Neural cell (in vitro differentiated cells): ENCODE data around the gene ZFP64. TPM values are rescaled to one million over a fixed set of nuclear protein-coding genes. Genes with fewer than 3 reads are reported as not detected.

Source experiments
- H2AFZ ChIP-seq: fragments of 200-600, 300-800 bp; sonication (generic), shearing (Covaris generic); 2 replicates; pipeline ENCODE4 v1.6.0; 2014; ENCODE audit warnings: low read depth, mild to moderate bottlenecking, antibody characterized with exemption, low read length, moderate library complexity
- H3F3A ChIP-seq: fragments of 200-600 bp; shearing (Covaris generic); 2 replicates; pipeline ENCODE4 v1.6.1; 2016; ENCODE audit warnings: mild to moderate bottlenecking, moderate library complexity, mixed read lengths, antibody characterized with exemption, low read length; ENCODE audit not compliant: insufficient read depth, poor library complexity, severe bottlenecking
- H3K27ac ChIP-seq: fragments of 200-600, 300-800 bp; sonication (generic), shearing (Covaris generic); 2 replicates; pipeline ENCODE4 v1.5.1; 2014; ENCODE audit warnings: mild to moderate bottlenecking, low read length, moderate library complexity
- H3K27me3 ChIP-seq: fragments of 300-800, 200-600 bp; sonication (generic), shearing (Covaris generic); 2 replicates; pipeline ENCODE4 v1.6.0; 2014; ENCODE audit warnings: mild to moderate bottlenecking, low read depth, low read length, moderate library complexity; ENCODE audit not compliant: insufficient read depth
- H3K36me3 ChIP-seq: fragments of 300-800, 200-600 bp; sonication (generic), shearing (Covaris generic); 2 replicates; pipeline ENCODE4 v1.5.1; 2014; ENCODE audit warnings: mild to moderate bottlenecking, antibody characterized with exemption, low read length, moderate library complexity; ENCODE audit not compliant: insufficient read depth
- H3K4me2 ChIP-seq: fragments of 300-800, 200-600 bp; sonication (generic), shearing (Covaris generic); 2 replicates; pipeline ENCODE4 v1.6.0; 2014; ENCODE audit warnings: mild to moderate bottlenecking, low read length
- H3K4me3 ChIP-seq: fragments of 300-800, 200-600 bp; sonication (generic), shearing (Covaris generic); 2 replicates; pipeline ENCODE4 v1.5.1; 2014; ENCODE audit warnings: mild to moderate bottlenecking, low read length, moderate library complexity
- H3K79me2 ChIP-seq: fragments of 200-600 bp; shearing (Covaris generic); replicated peaks from 2 replicates; pipeline ENCODE4 v1.6.0; 2014; ENCODE audit warnings: mild to moderate bottlenecking, low read length, moderate library complexity; ENCODE audit not compliant: insufficient read depth
- H3K9ac ChIP-seq: fragments of 300-800, 200-600 bp; sonication (generic), shearing (Covaris generic); 2 replicates; pipeline ENCODE4 v1.6.1; 2016; ENCODE audit warnings: mild to moderate bottlenecking, low read length, mixed read lengths
- H3K9me2 ChIP-seq: fragments of 200-600 bp; shearing (Covaris generic); 2 replicates; pipeline ENCODE4 v1.6.1; 2016; ENCODE audit warnings: mild to moderate bottlenecking, low read length, mixed read lengths; ENCODE audit not compliant: insufficient read depth
- H3K9me3 ChIP-seq: fragments of 200-600, 300-800 bp; sonication (generic), shearing (Covaris generic); 2 replicates; pipeline ENCODE4 v1.6.1; 2016; ENCODE audit warnings: mild to moderate bottlenecking, mixed run types, low read length, moderate library complexity, mixed read lengths
- H4K20me1 ChIP-seq: fragments of 200-600 bp; shearing (Covaris generic); 2 replicates; pipeline ENCODE4 v1.6.1; 2016; ENCODE audit warnings: mild to moderate bottlenecking, mixed run types; ENCODE audit not compliant: insufficient read depth
- EP300 ChIP-seq: fragments of 450-650 bp; conservative IDR thresholded peaks from 2 replicates; pipeline ENCODE4 v1.6.1; 2014; ENCODE audit warnings: antibody characterized with exemption, mild to moderate bottlenecking, moderate library complexity; ENCODE audit not compliant: poor library complexity, severe bottlenecking
- EZH2 ChIP-seq: fragments of 200-600, 300-800 bp; shearing (Covaris generic), sonication (generic); IDR thresholded peaks from 2 replicates; pipeline ENCODE4 v1.6.1; 2014; ENCODE audit warnings: antibody characterized with exemption, low read length, borderline replicate concordance, mild to moderate bottlenecking; ENCODE audit not compliant: insufficient read depth, poor library complexity, severe bottlenecking
- MXI1 ChIP-seq: fragments of 450-650 bp; conservative IDR thresholded peaks from 2 replicates; pipeline ENCODE4 v1.6.1; 2014; ENCODE audit warnings: antibody characterized with exemption, mild to moderate bottlenecking; ENCODE audit not compliant: poor library complexity, severe bottlenecking
- POLR2AphosphoS5 ChIP-seq: IDR thresholded peaks from 2 replicates; pipeline ENCODE4 v1.6.1; 2012
- RAD21 ChIP-seq: fragments of 450-650 bp; conservative IDR thresholded peaks from 2 replicates; pipeline ENCODE4 v1.6.1; 2014; ENCODE audit warnings: antibody characterized with exemption, mild to moderate bottlenecking, moderate library complexity
- SMC3 ChIP-seq: fragments of 450-650 bp; conservative IDR thresholded peaks from 2 replicates; pipeline ENCODE4 v1.6.1; 2014; ENCODE audit warnings: antibody characterized with exemption, mild to moderate bottlenecking, moderate library complexity; ENCODE audit not compliant: poor library complexity
- TAF1 ChIP-seq: IDR thresholded peaks from 2 replicates; pipeline ENCODE4 v1.6.1; 2012; ENCODE audit warnings: low read depth
- polyA plus RNA-seq: library from polyadenylated mRNA; depleted of rRNA; stranded (reverse); fragments of >200 nt; gene quantifications from 2 replicates; pipeline ENCODE4 v1.2.3, GENCODE V29; 2014
- TF ChIP-seq, protein P1 (sequence below): fragments of 450-650 bp; IDR thresholded peaks from 2 replicates; pipeline ENCODE4 v1.5.1; 2014; ENCODE audit warnings: antibody characterized with exemption, mild to moderate bottlenecking, moderate library complexity; ENCODE audit not compliant: poor library complexity, severe bottlenecking
- TF ChIP-seq, protein P2 (sequence below): IDR thresholded peaks from 2 replicates; pipeline ENCODE4 v1.6.1; 2012; ENCODE audit warnings: borderline replicate concordance

ZFP64 gene
- polyA plus RNA-seq, 1 donor from 2014 or later = 4.7 TPM

DNA sequence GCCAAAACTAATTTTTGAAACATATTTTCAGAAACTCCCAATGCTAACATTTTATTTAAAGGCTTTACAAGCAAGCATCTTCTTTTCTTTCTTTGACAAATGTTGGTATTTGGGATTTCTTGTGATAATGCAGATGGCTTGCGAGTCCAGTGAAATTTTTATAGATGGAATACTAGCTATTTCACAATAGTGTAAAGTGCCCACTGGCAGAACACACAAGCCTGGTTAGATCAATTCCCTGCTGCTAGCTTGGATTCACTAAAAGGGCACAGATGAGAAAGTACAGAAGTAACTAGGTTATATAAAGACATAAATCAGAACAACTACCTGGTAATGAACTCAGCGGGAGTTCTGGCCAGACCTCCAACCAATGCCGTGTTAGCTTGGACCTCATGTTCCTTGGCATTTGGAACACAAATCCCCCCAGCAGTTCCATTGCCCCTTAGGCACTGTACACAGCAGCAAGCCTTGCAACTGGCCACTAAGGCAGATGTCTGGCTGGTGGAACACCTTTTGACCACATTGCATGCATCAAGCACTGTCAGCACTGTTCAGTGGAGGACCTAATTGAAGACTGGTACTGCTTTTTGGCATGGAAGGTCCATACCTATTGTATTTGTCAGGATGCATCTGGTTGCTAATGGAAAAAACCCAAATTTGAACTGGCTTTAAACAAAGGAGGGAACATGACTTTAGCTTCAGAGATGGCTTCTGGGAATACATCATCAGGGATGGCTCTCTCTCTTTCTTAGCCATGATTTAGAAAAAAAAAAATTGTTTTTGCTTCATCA, 15.6 kb upstream of the ZFP64 start:
- H3K9ac ChIP-seq = no peak overlapping the region
- no peak overlapping the region for H2AFZ ChIP-seq
- H3K27me3 ChIP-seq = no peaks in the 10 kb centered on the region
- no peak overlapping the region for H3K27ac ChIP-seq
- H3K4me2 ChIP-seq = no peak overlapping the region
- no peak for TF ChIP-seq MXI1
- no peak for TF ChIP-seq RAD21
- no peaks in the 10 kb centered on the region for H3K36me3 ChIP-seq
- H3F3A ChIP-seq = no peaks in the 10 kb centered on the region
- no peaks in the 10 kb centered on the region for H3K79me2 ChIP-seq
- H3K4me3 ChIP-seq = no peak overlapping the region
- no peaks in the 10 kb centered on the region for H4K20me1 ChIP-seq
- H3K9me2 ChIP-seq = no peaks in the 10 kb centered on the region
- H3K9me3 ChIP-seq = no peaks in the 10 kb centered on the region

DNA sequence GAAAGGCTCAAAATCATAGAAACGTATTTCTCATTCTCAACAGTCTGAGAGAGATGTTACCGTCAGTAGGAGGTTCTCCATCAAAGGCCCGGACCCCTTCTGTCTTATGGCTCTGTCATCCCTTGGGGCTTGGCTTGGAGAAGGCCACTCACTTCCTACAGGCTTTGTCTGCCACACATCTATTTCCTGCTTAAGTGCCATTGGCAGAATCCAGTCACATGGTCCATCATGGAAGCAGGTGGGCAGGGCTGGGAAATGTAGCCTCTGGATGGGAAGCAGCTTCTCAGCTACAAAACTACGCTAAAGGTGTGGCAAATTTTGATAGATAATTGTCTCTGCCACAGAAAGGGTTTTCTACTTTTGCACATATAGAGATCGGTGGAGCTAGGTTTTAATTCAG, 12.6 kb upstream of the ZFP64 start:
- Histone ChIP-seq H3K9ac (no peak overlapping the region), H3K9me2 (no peaks in the 10 kb centered on the region), H3K36me3 (no peaks in the 10 kb centered on the region), H3K9me3 (no peaks in the 10 kb centered on the region), H3K27ac (no peak overlapping the region), H4K20me1 (no peaks in the 10 kb centered on the region), H3F3A (no peaks in the 10 kb centered on the region), H2AFZ (no peak overlapping the region), H3K4me2 (no peak overlapping the region), H3K79me2 (no peaks in the 10 kb centered on the region), H3K4me3 (no peak overlapping the region), H3K27me3 (no peaks in the 10 kb centered on the region)
- no peak for TF ChIP-seq TAF1
- TF ChIP-seq, protein P1, sequence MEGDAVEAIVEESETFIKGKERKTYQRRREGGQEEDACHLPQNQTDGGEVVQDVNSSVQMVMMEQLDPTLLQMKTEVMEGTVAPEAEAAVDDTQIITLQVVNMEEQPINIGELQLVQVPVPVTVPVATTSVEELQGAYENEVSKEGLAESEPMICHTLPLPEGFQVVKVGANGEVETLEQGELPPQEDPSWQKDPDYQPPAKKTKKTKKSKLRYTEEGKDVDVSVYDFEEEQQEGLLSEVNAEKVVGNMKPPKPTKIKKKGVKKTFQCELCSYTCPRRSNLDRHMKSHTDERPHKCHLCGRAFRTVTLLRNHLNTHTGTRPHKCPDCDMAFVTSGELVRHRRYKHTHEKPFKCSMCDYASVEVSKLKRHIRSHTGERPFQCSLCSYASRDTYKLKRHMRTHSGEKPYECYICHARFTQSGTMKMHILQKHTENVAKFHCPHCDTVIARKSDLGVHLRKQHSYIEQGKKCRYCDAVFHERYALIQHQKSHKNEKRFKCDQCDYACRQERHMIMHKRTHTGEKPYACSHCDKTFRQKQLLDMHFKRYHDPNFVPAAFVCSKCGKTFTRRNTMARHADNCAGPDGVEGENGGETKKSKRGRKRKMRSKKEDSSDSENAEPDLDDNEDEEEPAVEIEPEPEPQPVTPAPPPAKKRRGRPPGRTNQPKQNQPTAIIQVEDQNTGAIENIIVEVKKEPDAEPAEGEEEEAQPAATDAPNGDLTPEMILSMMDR = no peak
- no peak for TF ChIP-seq RAD21
- no peak for TF ChIP-seq MXI1
- TF ChIP-seq POLR2AphosphoS5 = no peak
- TF ChIP-seq, protein P2, sequence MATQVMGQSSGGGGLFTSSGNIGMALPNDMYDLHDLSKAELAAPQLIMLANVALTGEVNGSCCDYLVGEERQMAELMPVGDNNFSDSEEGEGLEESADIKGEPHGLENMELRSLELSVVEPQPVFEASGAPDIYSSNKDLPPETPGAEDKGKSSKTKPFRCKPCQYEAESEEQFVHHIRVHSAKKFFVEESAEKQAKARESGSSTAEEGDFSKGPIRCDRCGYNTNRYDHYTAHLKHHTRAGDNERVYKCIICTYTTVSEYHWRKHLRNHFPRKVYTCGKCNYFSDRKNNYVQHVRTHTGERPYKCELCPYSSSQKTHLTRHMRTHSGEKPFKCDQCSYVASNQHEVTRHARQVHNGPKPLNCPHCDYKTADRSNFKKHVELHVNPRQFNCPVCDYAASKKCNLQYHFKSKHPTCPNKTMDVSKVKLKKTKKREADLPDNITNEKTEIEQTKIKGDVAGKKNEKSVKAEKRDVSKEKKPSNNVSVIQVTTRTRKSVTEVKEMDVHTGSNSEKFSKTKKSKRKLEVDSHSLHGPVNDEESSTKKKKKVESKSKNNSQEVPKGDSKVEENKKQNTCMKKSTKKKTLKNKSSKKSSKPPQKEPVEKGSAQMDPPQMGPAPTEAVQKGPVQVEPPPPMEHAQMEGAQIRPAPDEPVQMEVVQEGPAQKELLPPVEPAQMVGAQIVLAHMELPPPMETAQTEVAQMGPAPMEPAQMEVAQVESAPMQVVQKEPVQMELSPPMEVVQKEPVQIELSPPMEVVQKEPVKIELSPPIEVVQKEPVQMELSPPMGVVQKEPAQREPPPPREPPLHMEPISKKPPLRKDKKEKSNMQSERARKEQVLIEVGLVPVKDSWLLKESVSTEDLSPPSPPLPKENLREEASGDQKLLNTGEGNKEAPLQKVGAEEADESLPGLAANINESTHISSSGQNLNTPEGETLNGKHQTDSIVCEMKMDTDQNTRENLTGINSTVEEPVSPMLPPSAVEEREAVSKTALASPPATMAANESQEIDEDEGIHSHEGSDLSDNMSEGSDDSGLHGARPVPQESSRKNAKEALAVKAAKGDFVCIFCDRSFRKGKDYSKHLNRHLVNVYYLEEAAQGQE = no peak
- no peak for TF ChIP-seq EZH2
- TF ChIP-seq EP300 = no peak
- TF ChIP-seq SMC3 = no peak
